SK-N-SH (cell line): ENCODE measurements around the gene SLC7A11.
A peak's percentile ranks its signal among the peaks of the same experiment; 100 is the strongest.

Experiments
- ELF1 ChIP-seq: IDR thresholded peaks from 2 replicates; pipeline ENCODE4 v1.4.0; 2012
- MEF2A ChIP-seq: IDR thresholded peaks from 2 replicates; pipeline ENCODE4 v1.4.0; 2012; ENCODE audit warnings: low read depth, borderline replicate concordance
- NFIC ChIP-seq: IDR thresholded peaks from 2 replicates; pipeline ENCODE4 v1.4.0; 2012; ENCODE audit warnings: borderline replicate concordance
- RFX5 ChIP-seq: IDR thresholded peaks from 2 replicates; pipeline ENCODE4 v1.6.1; 2012; ENCODE audit warnings: mild to moderate bottlenecking, improper control_type of control experiment, low read length
- TF ChIP-seq, protein P1 (sequence below): fragments of 200-600 bp; sonication (generic); IDR thresholded peaks from 2 replicates; pipeline ENCODE4 v1.6.1; 2017; ENCODE audit warnings: antibody characterized with exemption, mild to moderate bottlenecking, moderate library complexity
- TF ChIP-seq, protein P2 (sequence below): IDR thresholded peaks from 2 replicates; pipeline ENCODE4 v1.6.1; 2012; ENCODE audit warnings: mild to moderate bottlenecking, low read depth, low read length, moderate library complexity

DNA sequence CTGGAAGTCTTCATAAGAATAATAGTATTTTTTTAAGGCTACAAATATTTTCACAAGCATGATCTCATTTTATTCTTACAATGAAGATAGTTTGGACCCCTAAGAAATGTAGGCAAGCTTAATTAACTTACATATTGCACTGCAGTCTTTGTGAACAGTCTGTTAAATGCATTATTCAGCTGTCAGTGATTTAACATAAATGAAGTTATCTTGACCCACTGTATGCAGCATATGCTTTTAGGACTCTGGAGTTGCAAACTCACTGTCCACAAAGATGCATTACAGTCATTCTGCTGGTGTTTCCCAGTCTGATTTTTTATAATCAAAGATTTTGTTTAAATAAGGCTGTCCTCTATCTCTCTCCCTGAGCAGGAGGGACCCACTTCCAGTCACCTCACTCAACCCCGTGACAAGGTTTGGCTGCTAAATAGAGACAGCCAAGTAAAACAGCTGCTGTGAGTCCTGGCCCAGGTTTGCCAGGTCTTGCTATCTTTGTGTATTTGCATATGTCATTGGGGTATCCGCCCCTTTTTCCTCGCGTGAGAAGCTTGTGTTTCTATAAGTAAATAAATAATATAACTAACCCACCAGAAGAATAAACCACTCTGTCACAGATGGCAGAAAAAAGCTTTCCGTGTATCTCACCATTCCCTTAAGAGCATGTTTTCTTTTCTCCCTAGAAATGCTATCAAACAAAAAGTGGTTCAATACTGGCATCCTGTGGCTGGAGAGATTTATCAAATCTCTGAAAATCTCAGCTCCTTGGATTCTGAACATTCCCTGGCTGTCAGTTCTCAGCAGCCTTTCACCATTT is 67.0 kb downstream of the SLC7A11 start:
- TF ChIP-seq, protein P1, sequence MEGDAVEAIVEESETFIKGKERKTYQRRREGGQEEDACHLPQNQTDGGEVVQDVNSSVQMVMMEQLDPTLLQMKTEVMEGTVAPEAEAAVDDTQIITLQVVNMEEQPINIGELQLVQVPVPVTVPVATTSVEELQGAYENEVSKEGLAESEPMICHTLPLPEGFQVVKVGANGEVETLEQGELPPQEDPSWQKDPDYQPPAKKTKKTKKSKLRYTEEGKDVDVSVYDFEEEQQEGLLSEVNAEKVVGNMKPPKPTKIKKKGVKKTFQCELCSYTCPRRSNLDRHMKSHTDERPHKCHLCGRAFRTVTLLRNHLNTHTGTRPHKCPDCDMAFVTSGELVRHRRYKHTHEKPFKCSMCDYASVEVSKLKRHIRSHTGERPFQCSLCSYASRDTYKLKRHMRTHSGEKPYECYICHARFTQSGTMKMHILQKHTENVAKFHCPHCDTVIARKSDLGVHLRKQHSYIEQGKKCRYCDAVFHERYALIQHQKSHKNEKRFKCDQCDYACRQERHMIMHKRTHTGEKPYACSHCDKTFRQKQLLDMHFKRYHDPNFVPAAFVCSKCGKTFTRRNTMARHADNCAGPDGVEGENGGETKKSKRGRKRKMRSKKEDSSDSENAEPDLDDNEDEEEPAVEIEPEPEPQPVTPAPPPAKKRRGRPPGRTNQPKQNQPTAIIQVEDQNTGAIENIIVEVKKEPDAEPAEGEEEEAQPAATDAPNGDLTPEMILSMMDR: 0 out of 2 replicates have a peak, but pooled peaks have one; percentile 19
- TF ChIP-seq, protein P2, sequence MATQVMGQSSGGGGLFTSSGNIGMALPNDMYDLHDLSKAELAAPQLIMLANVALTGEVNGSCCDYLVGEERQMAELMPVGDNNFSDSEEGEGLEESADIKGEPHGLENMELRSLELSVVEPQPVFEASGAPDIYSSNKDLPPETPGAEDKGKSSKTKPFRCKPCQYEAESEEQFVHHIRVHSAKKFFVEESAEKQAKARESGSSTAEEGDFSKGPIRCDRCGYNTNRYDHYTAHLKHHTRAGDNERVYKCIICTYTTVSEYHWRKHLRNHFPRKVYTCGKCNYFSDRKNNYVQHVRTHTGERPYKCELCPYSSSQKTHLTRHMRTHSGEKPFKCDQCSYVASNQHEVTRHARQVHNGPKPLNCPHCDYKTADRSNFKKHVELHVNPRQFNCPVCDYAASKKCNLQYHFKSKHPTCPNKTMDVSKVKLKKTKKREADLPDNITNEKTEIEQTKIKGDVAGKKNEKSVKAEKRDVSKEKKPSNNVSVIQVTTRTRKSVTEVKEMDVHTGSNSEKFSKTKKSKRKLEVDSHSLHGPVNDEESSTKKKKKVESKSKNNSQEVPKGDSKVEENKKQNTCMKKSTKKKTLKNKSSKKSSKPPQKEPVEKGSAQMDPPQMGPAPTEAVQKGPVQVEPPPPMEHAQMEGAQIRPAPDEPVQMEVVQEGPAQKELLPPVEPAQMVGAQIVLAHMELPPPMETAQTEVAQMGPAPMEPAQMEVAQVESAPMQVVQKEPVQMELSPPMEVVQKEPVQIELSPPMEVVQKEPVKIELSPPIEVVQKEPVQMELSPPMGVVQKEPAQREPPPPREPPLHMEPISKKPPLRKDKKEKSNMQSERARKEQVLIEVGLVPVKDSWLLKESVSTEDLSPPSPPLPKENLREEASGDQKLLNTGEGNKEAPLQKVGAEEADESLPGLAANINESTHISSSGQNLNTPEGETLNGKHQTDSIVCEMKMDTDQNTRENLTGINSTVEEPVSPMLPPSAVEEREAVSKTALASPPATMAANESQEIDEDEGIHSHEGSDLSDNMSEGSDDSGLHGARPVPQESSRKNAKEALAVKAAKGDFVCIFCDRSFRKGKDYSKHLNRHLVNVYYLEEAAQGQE: no peak
- TF ChIP-seq NFIC (no peak), RFX5 (no peak), ELF1 (no peak), MEF2A (no peak)
